Liver (tissue), 3 donors: ENCODE results near the gene CTNNA2.

Experiments
- ATF3 ChIP-seq: IDR thresholded peaks from 2 replicates; pipeline ENCODE4 v1.6.1; 2016; ENCODE audit warnings: antibody characterized with exemption
- CTCF ChIP-seq: fragments of 150-350 bp; IDR thresholded peaks from 2 replicates; pipeline ENCODE4 v1.5.1; 2017; ENCODE audit warnings: improper control_type of control experiment, low read depth, low read length; ENCODE audit not compliant: missing input control
- EGR1 ChIP-seq, 2 donors: IDR thresholded peaks; 2 replicates each; pipeline ENCODE4 v1.6.1; 2016 to 2018; ENCODE audit warnings: antibody characterized with exemption in 2 of 2, low read depth in 2 of 2
- FOXA1 ChIP-seq: IDR thresholded peaks from 2 replicates; pipeline ENCODE4 v1.6.1; 2016; ENCODE audit warnings: antibody characterized with exemption
- FOXA2 ChIP-seq: IDR thresholded peaks from 2 replicates; pipeline ENCODE4 v1.6.1; 2016; ENCODE audit warnings: antibody characterized with exemption
- GABPA ChIP-seq, 2 donors: IDR thresholded peaks in 1 of 2; conservative IDR thresholded peaks in 1 of 2; 2 replicates each; pipeline ENCODE4 v1.6.1; 2016; ENCODE audit warnings: antibody characterized with exemption in 2 of 2, mild to moderate bottlenecking in 1 of 2, moderate library complexity in 1 of 2
- JUND ChIP-seq, 2 donors: IDR thresholded peaks; 2 replicates each; pipeline ENCODE4 v1.6.1; 2016; ENCODE audit warnings: antibody characterized with exemption in 2 of 2
- MAX ChIP-seq: IDR thresholded peaks from 2 replicates; pipeline ENCODE4 v1.6.1; 2016; ENCODE audit warnings: antibody characterized with exemption
- RAD21 ChIP-seq, 2 donors: IDR thresholded peaks; 2 replicates each; pipeline ENCODE4 v1.6.1; 2016; ENCODE audit warnings: antibody characterized with exemption in 2 of 2, mild to moderate bottlenecking in 2 of 2
- REST ChIP-seq: IDR thresholded peaks from 2 replicates; pipeline ENCODE4 v1.6.1; 2016; ENCODE audit warnings: antibody characterized with exemption, mild to moderate bottlenecking
- SP1 ChIP-seq: IDR thresholded peaks from 2 replicates; pipeline ENCODE4 v1.6.1; 2018; ENCODE audit warnings: antibody characterized with exemption, mild to moderate bottlenecking
- TAF1 ChIP-seq: conservative IDR thresholded peaks from 2 replicates; pipeline ENCODE4 v1.6.1; 2016; ENCODE audit warnings: antibody characterized with exemption, mild to moderate bottlenecking
- YY1 ChIP-seq: IDR thresholded peaks from 2 replicates; pipeline ENCODE4 v1.6.1; 2016; ENCODE audit warnings: antibody characterized with exemption, mild to moderate bottlenecking
- ZBTB33 ChIP-seq: IDR thresholded peaks from 2 replicates; pipeline ENCODE4 v1.6.1; 2016; ENCODE audit warnings: antibody characterized with exemption
- donor health status: healthy.
- donor health status: healthy.

- TF ChIP-seq CTCF (no peak), RAD21 (IDR thresholded peaks at IDR 0.05) (no peak), ZBTB33 (no peak), MAX (no peak), REST (no peak), EGR1 (IDR thresholded peaks at IDR 0.05; ENCODE audit: low read depth in 2 of 2) (no peak), GABPA (IDR thresholded peaks at IDR 0.05 in 1 of 2, conservative IDR thresholded peaks at IDR 0.05 in 1 of 2) (no peak), ATF3 (no peak), SP1 (no peak), YY1 (no peak), TAF1 (no peak), JUND (IDR thresholded peaks at IDR 0.05) (no peak), FOXA2 (no peak), FOXA1 (no peak)
Measured at GRCh38 chr2:79960519-79960918, 447.7 kb downstream of the CTNNA2 start.
